CD14-positive monocyte (primary cell): Measurements from ENCODE around the gene CDK2. TPM values are rescaled to one million over a fixed set of nuclear protein-coding genes. Genes with fewer than 3 reads are reported as not detected.

Experiments
- DNase-seq, 3 donors: peaks; one replicate each; pipeline ENCODE4 v3.0.0-alpha.2; 2011 to 2022
- H2AFZ ChIP-seq: 2 replicates; pipeline ENCODE4 v1.6.0; 2012; ENCODE audit warnings: mild to moderate bottlenecking, low read depth, low read length, inconsistent platforms; ENCODE audit not compliant: insufficient read depth, poor library complexity, severe bottlenecking
- H3K27ac ChIP-seq, 2 donors: 1 replicate in 1 of 2; 2 replicates in 1 of 2; pipeline ENCODE4 v1.5.1; 2012 to 2013; ENCODE audit warnings: low read length in 2 of 2, control low read depth in 1 of 2, inconsistent platforms in 1 of 2, low read depth in 1 of 2, mild to moderate bottlenecking in 1 of 2
- H3K27me3 ChIP-seq, 2 donors: one replicate each; pipeline versions ENCODE4 v1.6.0 to v1.6.1; 2011 to 2013; ENCODE audit warnings: low read length in 2 of 2; ENCODE audit not compliant: control insufficient read depth in 2 of 2, insufficient read depth in 2 of 2
- H3K36me3 ChIP-seq, 2 donors: replicated peaks in 1 of 2; 1 replicate in 1 of 2; 2 replicates in 1 of 2; pipeline versions ENCODE4 v1.5.1 to v1.6.1; 2012 to 2013; ENCODE audit warnings: low read length in 2 of 2, control low read depth in 1 of 2, inconsistent platforms in 1 of 2, mild to moderate bottlenecking in 1 of 2; ENCODE audit not compliant: insufficient read depth in 2 of 2, control insufficient read depth in 1 of 2
- H3K4me1 ChIP-seq, 2 donors: 1 replicate in 1 of 2; 2 replicates in 1 of 2; pipeline versions ENCODE4 v1.5.1 to v1.6.1; 2012 to 2013; ENCODE audit warnings: low read length in 2 of 2, control low read depth in 1 of 2, inconsistent platforms in 1 of 2, mild to moderate bottlenecking in 1 of 2, moderate library complexity in 1 of 2; ENCODE audit not compliant: insufficient read depth in 2 of 2, control insufficient read depth in 1 of 2
- H3K4me2 ChIP-seq: replicated peaks from 2 replicates; pipeline ENCODE3; 2012; ENCODE audit warnings: low read length, moderate library complexity, mild to moderate bottlenecking; ENCODE audit not compliant: poor library complexity, severe bottlenecking; ENCODE audit errors: extremely low read depth
- H3K4me3 ChIP-seq, 3 experiments: fragments of 200-600 bp in 1 of 3; sonication (generic) in 1 of 3; replicated peaks in 1 of 3; 1 replicate in 2 of 3; 2 replicates in 1 of 3; pipeline ENCODE4 v1.5.1; 2011 to 2013; ENCODE audit warnings: low read length in 3 of 3, mild to moderate bottlenecking in 3 of 3, control low read depth in 2 of 3, low read depth in 2 of 3, inconsistent platforms in 1 of 3, moderate library complexity in 1 of 3
- H3K79me2 ChIP-seq: 2 replicates; pipeline ENCODE4 v1.6.0; 2012; ENCODE audit warnings: mild to moderate bottlenecking, control low read depth, inconsistent platforms, low read length, moderate library complexity; ENCODE audit not compliant: insufficient read depth
- H3K9ac ChIP-seq: 2 replicates; pipeline ENCODE4 v1.6.0; 2017; ENCODE audit warnings: low read length, mild to moderate bottlenecking; ENCODE audit not compliant: insufficient read depth, poor library complexity, severe bottlenecking
- H3K9me3 ChIP-seq, 2 donors: replicated peaks in 1 of 2; 1 replicate in 1 of 2; 2 replicates in 1 of 2; pipeline versions ENCODE4 v1.5.1 to v1.6.1; 2012 to 2013; ENCODE audit warnings: low read length in 2 of 2, control low read depth in 1 of 2; ENCODE audit not compliant: control insufficient read depth in 1 of 2, insufficient read depth in 1 of 2
- H4K20me1 ChIP-seq: 2 replicates; pipeline ENCODE4 v1.6.0; 2012; ENCODE audit warnings: mild to moderate bottlenecking, low read length, control low read depth, moderate library complexity; ENCODE audit not compliant: insufficient read depth
- H3K27ac Mint-ChIP-seq, 7 donors: one replicate each; pipeline ENCODE4 v1.8.0; 2020; ENCODE audit warnings: mild to moderate bottlenecking in 7 of 7, mixed read lengths in 7 of 7, moderate library complexity in 6 of 7, inconsistent platforms in 2 of 7
- H3K27me3 Mint-ChIP-seq, 3 donors: one replicate each; pipeline ENCODE4 v1.8.0; 2021 to 2022; ENCODE audit warnings: low read depth in 3 of 3, mild to moderate bottlenecking in 3 of 3, mixed read lengths in 3 of 3, moderate library complexity in 3 of 3, inconsistent platforms in 1 of 3
- H3K36me3 Mint-ChIP-seq, 2 donors: one replicate each; pipeline ENCODE4 v1.8.0; 2020; ENCODE audit warnings: mixed read lengths in 2 of 2, inconsistent platforms in 1 of 2, mild to moderate bottlenecking in 1 of 2
- H3K4me1 Mint-ChIP-seq: one replicate; pipeline ENCODE4 v1.8.0; 2020; ENCODE audit warnings: mild to moderate bottlenecking, mixed read lengths
- H3K4me3 Mint-ChIP-seq, 2 donors: one replicate each; pipeline ENCODE4 v1.8.0; 2020; ENCODE audit warnings: mild to moderate bottlenecking in 2 of 2, mixed read lengths in 2 of 2, moderate library complexity in 1 of 2
- H3K9me3 Mint-ChIP-seq, 7 donors: one replicate each; pipeline ENCODE4 v1.8.0; 2020 to 2022; ENCODE audit warnings: mixed read lengths in 7 of 7, mild to moderate bottlenecking in 6 of 7, moderate library complexity in 6 of 7, inconsistent platforms in 2 of 7
- whole genome bisulfite sequencing: methylation state at CpG from one replicate; pipeline ENCODE4 v1.1.5; 2013; ENCODE audit warnings: missing lambda C conversion rate; ENCODE audit not compliant: insufficient coverage; 5-methylcytosine and 5-hydroxymethylcytosine counted together
- intact Hi-C, 2 donors: fragments of 100-400 bp; cut with micrococcal nuclease; formaldehyde crosslinking; loops; one replicate each; pipeline versions ENCODE4 v1.15.0 to v1.15.1; 2023
- polyA plus RNA-seq, 3 donors: library from polyadenylated mRNA; depleted of rRNA in 1 of 3; unstranded in 2 of 3; stranded (reverse) in 1 of 3; fragments of 300-500 nt in 2 of 3; fragments of >200 nt in 1 of 3; fragmentation: Illumina TruSeq in 2 of 3; gene quantifications; 1 replicate in 2 of 3; 2 replicates in 1 of 3; pipeline ENCODE4 v1.2.3, GENCODE V29; 2012 to 2021
- TF ChIP-seq, protein P1 (sequence below): fragments of 200-600 bp; IDR thresholded peaks from one replicate; pipeline ENCODE4 v1.8.0; 2022; ENCODE audit warnings: antibody characterized with exemption, mild to moderate bottlenecking

CDK2 gene
- polyA plus RNA-seq, 3 donors: 4.1 to 11.8 (median 4.7) TPM

DNA sequence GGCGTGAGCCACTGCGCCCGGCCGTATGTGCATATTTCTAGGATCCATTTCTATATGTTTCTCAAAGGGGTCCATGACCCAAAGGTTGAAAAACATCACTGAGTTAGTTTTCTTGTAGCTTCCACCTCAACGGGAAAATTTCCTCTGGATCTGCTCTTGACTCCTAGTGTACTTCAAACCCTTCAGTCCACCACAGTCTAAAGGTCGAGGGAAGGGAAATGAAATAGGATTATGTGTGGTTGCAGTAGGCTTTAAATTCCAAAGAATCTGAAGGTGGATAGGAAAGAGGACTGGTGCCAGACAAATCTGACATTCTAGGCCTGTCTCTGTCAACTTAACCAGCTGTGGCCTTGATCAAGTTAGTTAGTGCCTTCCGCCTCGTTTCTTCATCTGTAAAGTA, 28.7 kb downstream of the CDK2 start:
- TF ChIP-seq, protein P1, sequence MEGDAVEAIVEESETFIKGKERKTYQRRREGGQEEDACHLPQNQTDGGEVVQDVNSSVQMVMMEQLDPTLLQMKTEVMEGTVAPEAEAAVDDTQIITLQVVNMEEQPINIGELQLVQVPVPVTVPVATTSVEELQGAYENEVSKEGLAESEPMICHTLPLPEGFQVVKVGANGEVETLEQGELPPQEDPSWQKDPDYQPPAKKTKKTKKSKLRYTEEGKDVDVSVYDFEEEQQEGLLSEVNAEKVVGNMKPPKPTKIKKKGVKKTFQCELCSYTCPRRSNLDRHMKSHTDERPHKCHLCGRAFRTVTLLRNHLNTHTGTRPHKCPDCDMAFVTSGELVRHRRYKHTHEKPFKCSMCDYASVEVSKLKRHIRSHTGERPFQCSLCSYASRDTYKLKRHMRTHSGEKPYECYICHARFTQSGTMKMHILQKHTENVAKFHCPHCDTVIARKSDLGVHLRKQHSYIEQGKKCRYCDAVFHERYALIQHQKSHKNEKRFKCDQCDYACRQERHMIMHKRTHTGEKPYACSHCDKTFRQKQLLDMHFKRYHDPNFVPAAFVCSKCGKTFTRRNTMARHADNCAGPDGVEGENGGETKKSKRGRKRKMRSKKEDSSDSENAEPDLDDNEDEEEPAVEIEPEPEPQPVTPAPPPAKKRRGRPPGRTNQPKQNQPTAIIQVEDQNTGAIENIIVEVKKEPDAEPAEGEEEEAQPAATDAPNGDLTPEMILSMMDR: no peak
- Histone ChIP-seq H3K36me3 (peaks cover 43 to 51% of the 10 kb centered on the region in 2 donors), H2AFZ (no peak overlapping the region), H3K27ac (no peak overlapping the region), H4K20me1 (no peaks in the 10 kb centered on the region), H3K9me3 (no peaks in the 10 kb centered on the region), H3K27me3 (no peaks in the 10 kb centered on the region), H3K4me2 (no peak overlapping the region), H3K9ac (no peak overlapping the region), H3K4me3 (no peak overlapping the region), H3K79me2 (peaks cover 6% of the 10 kb centered on the region), H3K4me1 (peaks cover 14 to 19% of the 10 kb centered on the region in 2 donors)
- Mint-ChIP-seq H3K4me1 (peaks cover 25% of the 10 kb centered on the region), H3K27me3 (no peaks in the 10 kb centered on the region), H3K4me3 (no peak overlapping the region), H3K27ac (peak overlapping the region in 1 of 7 donors; percentile 35), H3K9me3 (no peaks in the 10 kb centered on the region), H3K36me3 (peaks cover 51 to 61% of the 10 kb centered on the region in 2 donors)
- WGBS: 93% methylated on average over 3 of the region's 8 CpGs
- DNase-seq: no peak
- intact Hi-C loops: loop anchor here (5.0 to 10.0 kb wide), 2 partner anchors 47 to 109 kb away; partner anchors contain the start of genes PA2G4 (in 1 of the 2) and RPS26 (in 1 of the 2)

DNA sequence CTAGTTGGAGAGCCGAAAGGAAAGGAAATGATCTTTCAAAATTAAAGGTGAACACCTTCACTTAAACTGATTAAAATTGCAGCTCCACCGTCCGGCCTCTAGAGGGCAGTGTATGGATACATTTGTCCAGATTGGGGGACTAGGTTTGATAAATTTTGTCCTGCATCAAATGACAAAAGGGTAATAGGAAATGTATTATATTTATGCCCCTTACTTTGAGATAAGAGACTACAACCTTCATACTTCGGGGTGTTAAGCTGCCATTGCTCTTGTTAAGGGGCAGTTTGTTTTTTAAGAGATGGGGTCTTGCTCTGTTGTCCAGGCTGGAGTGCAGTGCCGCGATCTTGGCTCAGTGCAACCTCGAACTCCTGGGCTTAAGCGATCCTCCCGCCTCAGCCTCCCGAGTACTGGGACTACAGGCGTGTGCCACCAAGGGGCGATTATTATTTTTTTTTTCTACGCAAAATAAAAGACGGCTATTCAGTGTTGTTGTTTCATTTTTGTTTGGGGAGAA, 29.6 kb downstream of the CDK2 start:
- peak overlapping the region; percentile 97 for H3K4me2 ChIP-seq

More for the DNA sequence above, 29.6 kb downstream of the CDK2 start:
- Mint-ChIP-seq H3K4me1 (peaks cover 25% of the 10 kb centered on the region), H3K9me3 (no peaks in the 10 kb centered on the region), H3K27ac (peak overlapping the region; percentile 86 to 97 (median 91)), H3K4me3 (peak overlapping the region; percentile 88 to 98), H3K27me3 (no peaks in the 10 kb centered on the region), H3K36me3 (peaks cover 43 to 55% of the 10 kb centered on the region in 2 donors)
- TF ChIP-seq, protein P1: peak; percentile 80
- peak overlapping the region; percentile 50 to 84 for H3K27ac ChIP-seq
- no peaks in the 10 kb centered on the region for H3K9me3 ChIP-seq
- H3K4me3 ChIP-seq: peak overlapping the region; percentile 51 to 98 (median 90)
- no peaks in the 10 kb centered on the region for H3K27me3 ChIP-seq
- H2AFZ ChIP-seq: peak overlapping the region; percentile 98
- peaks cover 14 to 19% of the 10 kb centered on the region in 2 donors for H3K4me1 ChIP-seq
- H3K36me3 ChIP-seq: peaks cover 34 to 42% of the 10 kb centered on the region in 2 donors
- H3K9ac ChIP-seq: peak overlapping the region; percentile 69
- 80% methylated on average over 3 of the region's 14 CpGs for WGBS
- DNase-seq: peak; percentile 43 to 63 (median 59)
- H3K79me2 ChIP-seq: peaks cover 6% of the 10 kb centered on the region
- no peaks in the 10 kb centered on the region for H4K20me1 ChIP-seq
- intact Hi-C loops: loop anchor here (2.0 to 10.0 kb wide), 4 partner anchors 33 to 109 kb away; partner anchors contain the start of genes RPS26 (in 2 of the 2) and PA2G4 (in 1 of the 2)
